GM18873 (cell line): Measurements from ENCODE around the gene GATAD1.
"Not testable (repeated sequence)": the region's sequence is repeated elsewhere in the genome, so short reads cannot be mapped to it uniquely, and the experiment has no call there.

Experiments
- ATAC-seq: cut with Tn5 transposase; IDR thresholded peaks from one replicate; pipeline ENCODE4 v1.9.1; 2021; ENCODE audit warnings: mild to moderate bottlenecking, moderate library complexity, moderate number of reproducible peaks; ENCODE audit not compliant: unreplicated experiment, low FRiP score

GATAD1 gene

GRCh38 chr7:92447345-92448204, at the start of gene GATAD1:
Gene GATAD1, plus strand, starts transcription at chr7:92447482. Its CDS starts 248 bp downstream, at chr7:92447730.
- ATAC-seq, result peak; percentile 86

GRCh38 chr7:92397542-92397941, 49.7 kb upstream of the GATAD1 start:
- no peak for ATAC-seq

- no peak for ATAC-seq
Measured at GRCh38 chr7:92400013-92400412, 47.3 kb upstream of the GATAD1 start.

- no peak for ATAC-seq
Measured at GRCh38 chr7:92402920-92403759, 44.1 kb upstream of the GATAD1 start.

GRCh38 chr7:92403760-92404074, 43.6 kb upstream of the GATAD1 start:
- ATAC-seq, result no peak

GRCh38 chr7:92404170-92404614, 43.1 kb upstream of the GATAD1 start:
- no peak for ATAC-seq

GRCh38 chr7:92409357-92409756, 37.9 kb upstream of the GATAD1 start:
- ATAC-seq, result no peak

GRCh38 chr7:92410162-92410561, 37.1 kb upstream of the GATAD1 start:
- not testable (repeated sequence) for ATAC-seq

GRCh38 chr7:92412745-92413144, 34.5 kb upstream of the GATAD1 start:
- ATAC-seq, result no peak

- ATAC-seq, result no peak
Measured at GRCh38 chr7:92413550-92413949, 33.7 kb upstream of the GATAD1 start.

GRCh38 chr7:92415225-92415624, 32.1 kb upstream of the GATAD1 start:
- no peak for ATAC-seq

GRCh38 chr7:92417913-92418312, 29.4 kb upstream of the GATAD1 start:
- no peak for ATAC-seq

GRCh38 chr7:92421676-92422435, 25.4 kb upstream of the GATAD1 start:
- no peak for ATAC-seq

GRCh38 chr7:92422926-92423325, 24.4 kb upstream of the GATAD1 start:
- no peak for ATAC-seq

GRCh38 chr7:92423710-92424131, 23.6 kb upstream of the GATAD1 start:
- ATAC-seq, result no peak

GRCh38 chr7:92425311-92425947, 21.9 kb upstream of the GATAD1 start:
- ATAC-seq, result no peak

GRCh38 chr7:92427193-92427592, 20.1 kb upstream of the GATAD1 start:
- no peak for ATAC-seq

- no peak for ATAC-seq
Measured at GRCh38 chr7:92432299-92432946, 14.9 kb upstream of the GATAD1 start.

GRCh38 chr7:92433019-92433418, 14.3 kb upstream of the GATAD1 start:
- ATAC-seq, result no peak

GRCh38 chr7:92435542-92435941, 11.7 kb upstream of the GATAD1 start:
- ATAC-seq, result no peak
